Measurements from ENCODE around the gene ZMYND19.

DNA sequence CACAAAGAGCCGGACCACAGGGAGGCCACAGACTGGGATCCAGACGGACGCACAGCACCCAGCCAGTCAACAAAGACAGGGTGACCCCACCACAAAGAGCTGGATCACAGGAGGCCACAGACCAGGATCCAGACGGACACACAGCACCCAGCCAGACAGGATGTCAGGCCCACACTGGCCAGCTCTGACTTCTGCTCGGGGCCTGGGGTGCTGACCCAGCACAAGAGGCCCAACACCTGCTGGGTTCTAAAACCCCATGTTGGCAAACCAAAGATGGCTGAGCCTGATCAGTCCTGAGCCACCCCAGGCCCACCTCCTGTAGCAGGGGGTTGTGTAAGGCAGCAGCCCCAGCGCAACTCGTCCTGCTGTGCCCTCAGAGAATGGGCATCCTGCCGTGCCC is 6.4 kb downstream of the ZMYND19 start:
- TF ChIP-seq POLR2AphosphoS5 (IDR thresholded peaks at IDR 0.05): no peak
- TF ChIP-seq POLR2A (IDR thresholded peaks at IDR 0.05): no peak
- TF ChIP-seq EP300 (IDR thresholded peaks at IDR 0.05): no peak
- TF ChIP-seq, protein P1, sequence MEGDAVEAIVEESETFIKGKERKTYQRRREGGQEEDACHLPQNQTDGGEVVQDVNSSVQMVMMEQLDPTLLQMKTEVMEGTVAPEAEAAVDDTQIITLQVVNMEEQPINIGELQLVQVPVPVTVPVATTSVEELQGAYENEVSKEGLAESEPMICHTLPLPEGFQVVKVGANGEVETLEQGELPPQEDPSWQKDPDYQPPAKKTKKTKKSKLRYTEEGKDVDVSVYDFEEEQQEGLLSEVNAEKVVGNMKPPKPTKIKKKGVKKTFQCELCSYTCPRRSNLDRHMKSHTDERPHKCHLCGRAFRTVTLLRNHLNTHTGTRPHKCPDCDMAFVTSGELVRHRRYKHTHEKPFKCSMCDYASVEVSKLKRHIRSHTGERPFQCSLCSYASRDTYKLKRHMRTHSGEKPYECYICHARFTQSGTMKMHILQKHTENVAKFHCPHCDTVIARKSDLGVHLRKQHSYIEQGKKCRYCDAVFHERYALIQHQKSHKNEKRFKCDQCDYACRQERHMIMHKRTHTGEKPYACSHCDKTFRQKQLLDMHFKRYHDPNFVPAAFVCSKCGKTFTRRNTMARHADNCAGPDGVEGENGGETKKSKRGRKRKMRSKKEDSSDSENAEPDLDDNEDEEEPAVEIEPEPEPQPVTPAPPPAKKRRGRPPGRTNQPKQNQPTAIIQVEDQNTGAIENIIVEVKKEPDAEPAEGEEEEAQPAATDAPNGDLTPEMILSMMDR (IDR thresholded peaks at IDR 0.05): no peak

All from stomach (tissue), 4 donors.